H1 (cell line): ENCODE results near the gene SCMH1. TPM values are rescaled to one million over a fixed set of nuclear protein-coding genes. Genes with fewer than 3 reads are reported as not detected.

Experiments used
- CTCF ChIA-PET: fragments of 300-600 bp; sonication (Branson Sonifier 250); formaldehyde crosslinking; loops from one replicate; lab custom pipeline; 2021; ENCODE audit not compliant: partially characterized antibody; lab: Charles Lee
- POLR2A ChIA-PET: fragments of 300-600 bp; sonication (Branson Sonifier 250); formaldehyde crosslinking; loops from one replicate; lab custom pipeline; 2021; ENCODE audit warnings: inconsistent platforms; ENCODE audit not compliant: partially characterized antibody; lab: Charles Lee
- DNase-seq, 2 experiments: peaks; one replicate each; pipeline versions ENCODE4 v3.0.0 to v3.0.0-alpha.2; 2010 to 2022; ENCODE audit warnings: low spot score in 2 of 2, low read depth in 1 of 2, mixed read lengths in 1 of 2
- FAIRE-seq: peaks from 2 replicates; lab custom pipeline; 2011; peaks lifted over from hg19 to GRCh38; lab: Jason Lieb, UNC
- H2AFZ ChIP-seq: 2 replicates; pipeline ENCODE4 v1.8.1; 2012; ENCODE audit warnings: low read length, inconsistent platforms
- H2AK5ac ChIP-seq: 2 replicates; pipeline ENCODE4 v1.6.1; 2013; ENCODE audit warnings: low read depth, low read length
- H2BK120ac ChIP-seq: replicated peaks from 2 replicates; pipeline ENCODE3; 2013; ENCODE audit warnings: low read depth, low read length, inconsistent platforms
- H2BK12ac ChIP-seq: 2 replicates; pipeline ENCODE4 v1.6.1; 2013; ENCODE audit warnings: low read depth, low read length
- H2BK15ac ChIP-seq: 2 replicates; pipeline ENCODE4 v1.6.1; 2013; ENCODE audit warnings: low read length
- H2BK20ac ChIP-seq: 2 replicates; pipeline ENCODE4 v1.6.1; 2013; ENCODE audit warnings: low read length
- H2BK5ac ChIP-seq: 2 replicates; pipeline ENCODE4 v1.6.1; 2013; ENCODE audit warnings: low read depth, low read length
- H3K14ac ChIP-seq: 2 replicates; pipeline ENCODE4 v1.6.1; 2013; ENCODE audit warnings: inconsistent platforms; ENCODE audit not compliant: insufficient read length
- H3K18ac ChIP-seq: 2 replicates; pipeline ENCODE4 v1.6.1; 2013; ENCODE audit warnings: low read length; ENCODE audit errors: extremely low read depth
- H3K23ac ChIP-seq: 2 replicates; pipeline ENCODE4 v1.6.1; 2013; ENCODE audit warnings: inconsistent platforms; ENCODE audit not compliant: insufficient read length
- H3K23me2 ChIP-seq: 2 replicates; pipeline ENCODE4 v1.6.1; 2013; ENCODE audit warnings: low read depth, low read length
- H3K27ac ChIP-seq: 2 replicates; pipeline ENCODE4 v1.6.1; 2011; ENCODE audit warnings: low read depth, low read length, inconsistent platforms
- H3K27me3 ChIP-seq, 4 experiments: replicated peaks in 1 of 4; 1 replicate in 1 of 4; 2 replicates in 3 of 4; pipeline versions ENCODE4 v1.6.1 to v1.8.1; 2011 to 2013; ENCODE audit warnings: low read length in 3 of 4, mild to moderate bottlenecking in 3 of 4, inconsistent platforms in 2 of 4, mixed read lengths in 2 of 4, moderate library complexity in 1 of 4; ENCODE audit not compliant: control insufficient read depth in 3 of 4, insufficient read depth in 3 of 4; ENCODE audit errors: extremely low read depth in 1 of 4
- H3K36me3 ChIP-seq, 4 experiments: 2 replicates each; pipeline versions ENCODE4 v1.6.1 to v1.8.1; 2011 to 2013; ENCODE audit warnings: mild to moderate bottlenecking in 4 of 4, low read length in 3 of 4, moderate library complexity in 2 of 4, control low read depth in 1 of 4, inconsistent platforms in 1 of 4; ENCODE audit not compliant: insufficient read depth in 4 of 4, control insufficient read depth in 2 of 4
- H3K4ac ChIP-seq: replicated peaks from 2 replicates; pipeline ENCODE3; 2013; ENCODE audit warnings: low read length, low read depth, mixed read lengths, inconsistent platforms; ENCODE audit not compliant: insufficient read length
- H3K4me1 ChIP-seq, 4 experiments: replicated peaks in 1 of 4; 1 replicate in 1 of 4; 2 replicates in 3 of 4; pipeline versions ENCODE4 v1.6.1 to v1.8.1; 2011 to 2013; ENCODE audit warnings: low read length in 3 of 4, inconsistent platforms in 2 of 4, mixed read lengths in 1 of 4; ENCODE audit not compliant: insufficient read depth in 4 of 4, control insufficient read depth in 3 of 4
- H3K4me2 ChIP-seq, 2 experiments: 2 replicates each; pipeline versions ENCODE4 v1.6.1 to v1.8.1; 2011 to 2013; ENCODE audit warnings: low read depth in 2 of 2, low read length in 2 of 2, control low read depth in 1 of 2, inconsistent platforms in 1 of 2, mild to moderate bottlenecking in 1 of 2; ENCODE audit not compliant: insufficient read depth in 1 of 2
- H3K4me3 ChIP-seq, 4 experiments: fragments of 200-600, 300-600 bp in 1 of 4; sonication (generic), shearing (Covaris generic), sonication (Bioruptor Twin) in 1 of 4; 2 replicates each; pipeline versions ENCODE4 v1.5.1 to v1.8.1; 2011 to 2016; ENCODE audit warnings: low read length in 4 of 4, low read depth in 3 of 4, control low read depth in 2 of 4, inconsistent platforms in 2 of 4, mild to moderate bottlenecking in 2 of 4, mixed read lengths in 1 of 4, moderate library complexity in 1 of 4; ENCODE audit not compliant: insufficient read depth in 2 of 4; ENCODE audit errors: extremely low read depth in 1 of 4
- H3K56ac ChIP-seq: replicated peaks from 2 replicates; pipeline ENCODE3; 2013; ENCODE audit warnings: low read depth, mild to moderate bottlenecking, mixed read lengths, low read length, inconsistent platforms; ENCODE audit not compliant: insufficient read length
- H3K79me1 ChIP-seq: 2 replicates; pipeline ENCODE4 v1.6.1; 2013; ENCODE audit warnings: low read depth, low read length, control low read depth
- H3K79me2 ChIP-seq, 2 experiments: 2 replicates each; pipeline versions ENCODE4 v1.6.1 to v1.8.1; 2012 to 2013; ENCODE audit warnings: low read length in 2 of 2, mild to moderate bottlenecking in 2 of 2, inconsistent platforms in 1 of 2; ENCODE audit not compliant: insufficient read depth in 2 of 2, control insufficient read depth in 1 of 2
- H3K9ac ChIP-seq, 4 experiments: replicated peaks in 1 of 4; 1 replicate in 1 of 4; 2 replicates in 3 of 4; pipeline versions ENCODE4 v1.6.1 to v1.8.1; 2011 to 2013; ENCODE audit warnings: low read depth in 3 of 4, low read length in 3 of 4, control low read depth in 2 of 4, mild to moderate bottlenecking in 2 of 4, moderate library complexity in 2 of 4, inconsistent platforms in 1 of 4; ENCODE audit errors: extremely low read depth in 1 of 4
- H3K9me3 ChIP-seq, 2 experiments: 2 replicates each; pipeline versions ENCODE4 v1.6.1 to v1.8.1; 2012 to 2013; ENCODE audit warnings: mild to moderate bottlenecking in 2 of 2, moderate library complexity in 2 of 2, control low read depth in 1 of 2, inconsistent platforms in 1 of 2, low read depth in 1 of 2, low read length in 1 of 2, mixed read lengths in 1 of 2; ENCODE audit not compliant: insufficient read depth in 2 of 2
- H4K20me1 ChIP-seq, 2 experiments: replicated peaks in 1 of 2; 2 replicates each; pipeline versions ENCODE3 to v1.8.1; 2011 to 2013; ENCODE audit warnings: inconsistent platforms in 2 of 2, low read length in 2 of 2, mild to moderate bottlenecking in 1 of 2; ENCODE audit not compliant: insufficient read depth in 2 of 2, control insufficient read depth in 1 of 2
- H4K5ac ChIP-seq: 2 replicates; pipeline ENCODE4 v1.6.1; 2013; ENCODE audit warnings: low read length, low read depth, mixed read lengths, inconsistent platforms; ENCODE audit not compliant: insufficient read length
- H4K8ac ChIP-seq: 2 replicates; pipeline ENCODE4 v1.8.0; 2013; ENCODE audit warnings: mild to moderate bottlenecking, moderate library complexity, low read length, inconsistent platforms; ENCODE audit not compliant: insufficient read depth; ENCODE audit errors: extremely low read depth
- H4K91ac ChIP-seq: replicated peaks from 2 replicates; pipeline ENCODE3; 2013; ENCODE audit warnings: low read length, mixed read lengths, inconsistent platforms; ENCODE audit not compliant: insufficient read length
- BACH1 ChIP-seq: IDR thresholded peaks from 2 replicates; pipeline ENCODE4 v1.6.1; 2012; ENCODE audit warnings: low read length, improper control_type of control experiment
- CBX5 ChIP-seq: fragments of 300-800, 300-1000 bp; sonication (generic); IDR thresholded peaks from 2 replicates; pipeline ENCODE4 v1.7.1; 2016; ENCODE audit warnings: antibody characterized with exemption, low read length, low read depth
- CREB1 ChIP-seq: IDR thresholded peaks from 2 replicates; pipeline ENCODE4 v1.6.1; 2012; ENCODE audit warnings: inconsistent platforms
- EP300 ChIP-seq, 2 experiments: IDR thresholded peaks; 1 replicate in 1 of 2; 2 replicates in 1 of 2; pipeline ENCODE4 v1.6.1; 2011 to 2012; ENCODE audit warnings: low read depth in 2 of 2, low read length in 2 of 2, mild to moderate bottlenecking in 2 of 2, borderline replicate concordance in 1 of 2, inconsistent platforms in 1 of 2, moderate library complexity in 1 of 2
- JUN ChIP-seq: IDR thresholded peaks from 2 replicates; pipeline ENCODE4 v1.6.1; 2011; ENCODE audit warnings: low read depth, mild to moderate bottlenecking, improper control_type of control experiment, low read length
- POLR2A ChIP-seq, 2 experiments: IDR thresholded peaks; 1 replicate in 1 of 2; 2 replicates in 1 of 2; pipeline ENCODE4 v1.6.1; 2011; ENCODE audit warnings: low read depth in 2 of 2, low read length in 2 of 2, mild to moderate bottlenecking in 2 of 2; ENCODE audit errors: control extremely low read depth in 1 of 2
- POU5F1 ChIP-seq: IDR thresholded peaks from 2 replicates; pipeline ENCODE4 v1.6.1; 2011; ENCODE audit warnings: low read depth, mild to moderate bottlenecking, low read length, moderate library complexity
- SP1 ChIP-seq: IDR thresholded peaks from 2 replicates; pipeline ENCODE4 v1.6.1; 2011; ENCODE audit warnings: low read depth, low read length
- SP2 ChIP-seq: IDR thresholded peaks from 2 replicates; pipeline ENCODE4 v1.6.1; 2012; ENCODE audit warnings: mild to moderate bottlenecking, low read length, inconsistent platforms
- TAF7 ChIP-seq: optimal IDR thresholded peaks from 2 replicates; pipeline ENCODE3; 2011; ENCODE audit warnings: low read depth, mild to moderate bottlenecking, inconsistent platforms, low read length, moderate library complexity, borderline replicate concordance
- TEAD4 ChIP-seq: IDR thresholded peaks from 2 replicates; pipeline ENCODE4 v1.6.1; 2012; ENCODE audit warnings: low read depth, low read length, inconsistent platforms, mixed read lengths
- ZNF274 ChIP-seq: IDR thresholded peaks from 2 replicates; pipeline ENCODE4 v1.7.0; 2012; ENCODE audit warnings: low read length, borderline replicate concordance; ENCODE audit errors: extremely low read depth
- WGBS, 2 experiments: shearing (Covaris generic) in 1 of 2; methylation state at CpG; one replicate each; pipeline versions ENCODE4 v1.1.6 to v1.1.7; 2013 to 2015; ENCODE audit warnings: low lambda C conversion rate in 2 of 2, mixed read lengths in 2 of 2, inconsistent platforms in 1 of 2, low coverage in 1 of 2, missing lambda C conversion rate in 1 of 2; ENCODE audit not compliant: insufficient replicate concordance in 2 of 2, insufficient coverage in 1 of 2, insufficient read length in 1 of 2; ENCODE audit errors: extremely low coverage in 1 of 2, missing lambda C conversion rate in 1 of 2; 5-methylcytosine and 5-hydroxymethylcytosine counted together
- polyA plus RNA-seq, 7 experiments: library from polyadenylated mRNA; depleted of rRNA in 3 of 7; stranded (reverse) in 5 of 7; unstranded in 2 of 7; fragments of >200 nt in 5 of 7; fragments of 200-250 nt in 2 of 7; gene quantifications; 1 replicate in 5 of 7; 2 replicates in 1 of 7; 4 replicates in 1 of 7; pipeline versions ENCODE4 v1.2.1 to v1.2.3, GENCODE V29; 2011 to 2013; ENCODE audit warnings: missing spikeins in 2 of 7, mixed read lengths in 2 of 7
- total RNA-seq: library from RNA; stranded (reverse); fragmentation: NEBNext Ultra II Directional; extraction: Animal tissue kit (Norgen Biotek cat#: 25700); gene quantifications from 2 replicates; pipeline ENCODE4 v1.2.1, GENCODE V29; 2021

The SCMH1 gene
- total and polyA plus RNA-seq, 2 of the 8 experiments (the other 6 are each of a cell fraction or from before 2014, with no cell fraction given) = 16.6 to 30.7 TPM

GRCh38 chr1:41289196-41289595 lies 47.1 kb upstream of the SCMH1 start:
- Histone ChIP-seq H3K4ac (no peak overlapping the region), H3K14ac (no peak overlapping the region), H2BK15ac (no peak overlapping the region), H3K18ac (no peak overlapping the region), H3K27ac (no peak overlapping the region), H3K23ac (no peak overlapping the region), H3K79me1 (no peaks in the 10 kb centered on the region; the same call in 1 of the 2 replicates), H3K79me2 (no peaks in the 10 kb centered on the region), H2BK120ac (no peak overlapping the region), H3K36me3 (no peaks in the 10 kb centered on the region), H3K9ac (no peak overlapping the region), H3K4me3 (no peak overlapping the region), H3K9me3 (no peaks in the 10 kb centered on the region), H2BK5ac (no peak overlapping the region), H3K23me2 (no peaks in the 10 kb centered on the region), H4K91ac (no peak overlapping the region), H2BK12ac (no peak overlapping the region), H2AK5ac (no peak overlapping the region), H3K4me2 (no peak overlapping the region), H3K56ac (no peak overlapping the region), H4K20me1 (peaks cover 0 to 7% of the 10 kb centered on the region in 2 experiments), H4K5ac (no peak overlapping the region), H3K4me1 (peaks cover 8 to 15% (median 13%) of the 10 kb centered on the region in 4 experiments), H4K8ac (no peak overlapping the region), H2BK20ac (no peak overlapping the region)
- POLR2A ChIA-PET = no interaction called here
- no peak for FAIRE-seq
- DNase-seq = no peak
- CTCF ChIA-PET = interaction anchor here (0.8 to 14.8 kb wide), 10 partner anchors 9 to 285 kb away, joined by 3 to 213 read pairs (median 4); no protein-coding TSS in a partner anchor
- TF ChIP-seq SP2 (no peak), TAF7 (no peak), CBX5 (no peak), POLR2A (IDR thresholded peaks at IDR 0.05; ENCODE audit: control extremely low read depth in 1 of 2, low read depth in 2 of 2, low read length in 2 of 2) (no peak), JUN (no peak), ZNF274 (no peak), BACH1 (no peak), POU5F1 (no peak), CREB1 (no peak), TEAD4 (no peak), SP1 (no peak), EP300 (IDR thresholded peaks at IDR 0.05; ENCODE audit: borderline replicate concordance in 1 of 2, low read depth in 2 of 2, low read length in 2 of 2) (no peak)
- TF ChIP-seq, all 59 proteins: peak for 0
- Histone ChIP-seq H3K27me3 (peaks cover 0 to 2% (median 0%) of the 10 kb centered on the region in 4 experiments; a peak in 2 of 7 replicates), H2AFZ (no peak overlapping the region)
- WGBS, 2 experiments = 92% methylated on average over 5 of the region's 5 CpGs; no CpG with 5 or more reads in 1 of the 2 experiments
